A549 treated with DMSO at 1 μM for 4 hours (cell line): ENCODE measurements around the gene MYL6B. TPM values are rescaled to one million over a fixed set of nuclear protein-coding genes. Genes with fewer than 3 reads are reported as not detected.

Experiments
- total RNA-seq: library from RNA; stranded (reverse); fragments of 200-300 nt; extraction: Qiagen RNA extraction; gene quantifications from 5 replicates; pipeline ENCODE4 v1.2.3, GENCODE V29; 2022; ENCODE audit warnings: low read depth

The MYL6B gene
- total RNA-seq = 75.2 to 83.1 TPM (median 78.1 TPM) in 5 replicates

DNA sequence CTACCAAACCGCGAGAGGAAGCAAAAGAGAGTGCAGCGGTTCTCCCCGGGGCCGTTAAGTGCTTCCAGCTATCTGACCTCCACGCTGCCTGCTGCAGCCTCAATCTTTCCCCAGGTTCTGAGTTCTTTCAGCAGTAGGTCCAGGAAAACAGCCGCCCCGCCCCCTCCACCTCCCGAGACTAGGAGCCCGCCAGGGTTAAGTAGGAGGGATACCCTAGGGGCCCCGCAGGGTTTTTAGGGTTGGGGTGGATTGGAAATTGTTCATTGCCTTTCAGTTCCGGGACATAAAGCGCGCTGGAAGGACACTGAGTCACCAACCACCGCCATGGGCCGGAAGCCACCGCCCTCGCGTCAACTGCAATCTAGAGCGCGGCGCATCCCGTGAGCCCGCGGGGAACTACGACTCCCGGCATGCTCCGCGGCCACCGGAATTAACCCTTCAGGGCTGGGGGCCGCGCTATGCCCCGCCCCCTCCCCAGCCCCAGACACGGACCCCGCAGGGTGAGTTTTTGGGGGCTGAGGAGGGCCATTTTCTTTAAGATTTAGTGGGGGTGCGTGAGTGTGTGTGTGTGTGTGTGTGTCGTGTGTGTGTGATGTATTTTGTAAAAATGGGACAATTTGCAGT lies at the start of gene MYL6B:
Gene MYL6B (plus strand): TSS at position 456 of the 624 bp plus-strand sequence. CDS start 1,332 bp downstream, outside the sequence.

DNA sequence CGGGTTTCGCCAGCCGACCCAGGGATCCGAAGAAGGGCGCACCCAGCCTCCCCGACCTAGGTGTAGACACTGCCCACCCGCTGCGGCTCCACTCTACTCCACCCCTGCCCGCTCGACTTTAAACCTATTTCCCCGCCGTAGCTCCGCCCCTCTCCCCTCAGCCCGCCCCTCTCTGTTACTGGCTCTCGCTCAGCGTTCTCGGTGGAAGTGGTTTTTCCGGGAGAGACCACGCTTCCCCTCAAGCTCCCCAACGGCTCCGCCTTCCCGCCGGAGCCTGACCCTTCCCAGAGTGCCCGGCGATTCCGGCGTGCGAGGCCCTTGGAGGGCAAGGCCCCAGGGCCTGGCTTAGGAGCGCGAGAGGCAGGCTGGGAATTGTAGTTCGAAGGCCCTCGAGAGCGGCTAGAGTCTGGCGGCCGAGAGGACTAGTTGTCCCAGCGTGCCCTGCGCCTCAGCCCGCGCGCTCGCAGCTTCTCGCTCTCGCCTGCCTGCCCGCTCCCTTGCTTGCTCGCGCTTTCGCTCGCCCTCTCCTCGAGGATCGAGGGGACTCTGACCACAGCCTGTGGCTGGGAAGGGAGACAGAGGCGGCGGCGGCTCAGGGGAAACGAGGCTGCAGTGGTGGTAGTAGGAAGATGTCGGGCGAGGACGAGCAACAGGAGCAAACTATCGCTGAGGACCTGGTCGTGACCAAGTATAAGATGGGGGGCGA lies 48.1 kb upstream of the MYL6B start, which contains the start of gene PA2G4:
Gene PA2G4 (plus strand): TSS at position 451 of the 706 bp plus-strand sequence. CDS start 179 bp downstream, at position 630.

DNA sequence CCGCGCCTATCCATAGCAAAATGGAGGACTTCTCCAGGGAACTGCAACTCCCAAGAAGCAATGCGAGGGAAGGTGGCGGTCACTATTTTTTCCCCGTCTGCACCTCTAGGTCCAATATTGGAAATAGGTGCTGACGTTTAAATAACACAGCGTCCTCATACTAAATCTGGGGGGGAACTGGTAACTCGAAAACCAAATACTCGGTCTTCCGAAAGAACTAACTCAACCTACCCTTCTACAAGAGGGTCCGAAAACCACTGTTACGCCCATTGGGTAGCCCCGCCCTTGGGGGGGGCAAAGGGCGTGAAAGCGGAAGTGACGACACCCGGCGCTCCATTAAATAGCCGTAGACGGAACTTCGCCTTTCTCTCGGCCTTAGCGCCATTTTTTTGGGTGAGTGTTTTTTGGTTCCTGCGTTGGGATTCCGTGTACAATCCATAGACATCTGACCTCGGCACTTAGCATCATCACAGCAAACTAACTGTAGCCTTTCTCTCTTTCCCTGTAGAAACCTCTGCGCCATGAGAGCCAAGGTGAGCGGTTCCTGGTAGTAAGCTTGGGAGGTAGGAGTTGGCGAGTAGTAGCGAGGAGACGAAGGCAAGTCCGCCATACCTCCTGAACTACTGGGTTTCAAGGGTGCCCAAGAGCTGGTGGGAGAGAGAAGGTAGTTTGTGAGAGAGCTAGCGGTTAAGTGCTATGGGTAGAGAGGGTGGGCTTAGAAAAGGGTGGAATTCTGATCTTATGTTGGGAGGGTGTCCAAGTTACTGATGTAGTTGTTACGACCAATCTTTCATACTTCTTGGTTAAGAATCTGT lies 35.9 kb upstream of the MYL6B start, which contains the start of gene RPL41:
Gene RPL41 (plus strand): TSS at position 367 of the 815 bp plus-strand sequence.

DNA sequence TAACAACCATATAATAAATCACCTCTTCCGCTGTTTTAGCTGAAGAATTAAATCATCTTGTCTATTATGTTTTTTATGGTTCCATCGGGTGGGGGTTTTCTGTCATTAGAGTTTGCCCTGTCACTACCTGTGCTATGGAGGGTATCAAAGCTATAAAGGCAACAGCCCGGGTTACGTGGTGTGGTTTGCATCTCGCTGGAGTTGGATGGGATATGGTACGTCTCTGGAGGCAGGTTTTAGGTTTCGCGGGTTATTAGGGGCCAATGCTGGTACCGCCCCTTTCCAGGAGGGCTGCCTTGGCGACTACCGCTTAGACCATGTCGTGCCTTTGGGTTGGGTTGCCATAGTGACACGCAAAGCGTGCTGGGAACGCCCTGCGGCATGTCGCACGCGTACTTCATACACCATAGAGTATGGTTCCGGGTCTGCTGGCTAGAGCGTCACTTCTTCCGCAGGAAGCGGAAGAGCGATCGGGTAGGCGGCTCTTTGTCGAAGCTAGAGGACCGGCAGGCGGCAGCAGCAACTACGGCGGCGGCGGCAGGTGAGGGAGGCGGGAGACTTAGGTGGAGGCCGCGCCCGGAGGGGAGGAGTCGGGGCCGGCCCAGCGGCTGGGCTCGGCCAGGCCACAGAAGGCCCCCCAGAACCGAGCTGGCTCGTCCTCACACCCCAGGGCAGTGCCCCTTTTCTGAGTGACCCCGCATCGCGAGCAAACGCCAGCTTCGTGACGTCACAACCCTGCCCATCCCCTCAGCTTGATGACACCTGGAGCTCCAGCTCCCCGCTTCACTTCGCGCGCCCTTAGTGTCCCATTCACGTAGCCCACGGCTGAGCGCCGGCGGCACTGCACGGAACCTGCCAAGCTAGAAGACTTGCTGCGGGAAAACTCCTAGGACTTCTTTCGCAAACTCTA lies 34.4 kb upstream of the MYL6B start, which contains the start of gene ZC3H10:
Gene ZC3H10 (plus strand): TSS at position 489 of the 910 bp plus-strand sequence. CDS start 2,297 bp downstream, outside the sequence.

DNA sequence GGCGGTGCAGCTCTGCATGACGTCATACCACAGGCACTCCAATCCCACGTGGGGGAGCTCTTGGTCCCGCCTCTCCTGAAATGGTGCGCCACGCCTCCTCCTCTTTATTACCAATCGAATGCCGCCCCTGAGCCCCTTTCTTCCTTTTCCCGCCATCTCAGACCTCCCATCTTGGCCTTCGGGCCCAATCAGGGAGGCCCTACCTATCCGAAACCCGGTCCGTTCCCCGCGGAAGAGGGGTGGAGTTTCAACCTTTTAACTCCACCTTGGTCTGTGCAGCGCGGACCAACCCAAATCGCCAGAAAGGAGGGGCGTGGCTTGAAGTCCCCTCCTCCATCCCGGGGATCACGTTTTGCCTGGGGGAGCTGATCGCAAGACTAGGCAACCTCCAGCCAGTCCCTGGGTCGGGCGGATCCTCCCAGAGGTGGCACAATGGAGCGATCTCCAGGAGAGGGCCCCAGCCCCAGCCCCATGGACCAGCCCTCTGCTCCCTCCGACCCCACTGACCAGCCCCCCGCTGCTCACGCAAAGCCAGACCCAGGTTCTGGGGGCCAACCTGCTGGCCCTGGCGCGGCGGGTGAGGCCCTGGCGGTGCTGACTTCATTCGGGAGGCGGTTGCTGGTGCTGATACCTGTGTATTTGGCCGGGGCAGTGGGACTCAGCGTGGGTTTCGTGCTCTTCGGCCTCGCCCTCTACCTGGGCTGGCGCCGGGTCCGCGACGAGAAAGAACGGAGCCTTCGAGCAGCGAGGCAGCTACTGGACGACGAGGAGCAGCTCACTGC lies 24.3 kb upstream of the MYL6B start, which contains the start of gene ESYT1:
Gene ESYT1 (plus strand): TSS at position 380 of the 782 bp plus-strand sequence. CDS start 53 bp downstream, at position 433.

DNA sequence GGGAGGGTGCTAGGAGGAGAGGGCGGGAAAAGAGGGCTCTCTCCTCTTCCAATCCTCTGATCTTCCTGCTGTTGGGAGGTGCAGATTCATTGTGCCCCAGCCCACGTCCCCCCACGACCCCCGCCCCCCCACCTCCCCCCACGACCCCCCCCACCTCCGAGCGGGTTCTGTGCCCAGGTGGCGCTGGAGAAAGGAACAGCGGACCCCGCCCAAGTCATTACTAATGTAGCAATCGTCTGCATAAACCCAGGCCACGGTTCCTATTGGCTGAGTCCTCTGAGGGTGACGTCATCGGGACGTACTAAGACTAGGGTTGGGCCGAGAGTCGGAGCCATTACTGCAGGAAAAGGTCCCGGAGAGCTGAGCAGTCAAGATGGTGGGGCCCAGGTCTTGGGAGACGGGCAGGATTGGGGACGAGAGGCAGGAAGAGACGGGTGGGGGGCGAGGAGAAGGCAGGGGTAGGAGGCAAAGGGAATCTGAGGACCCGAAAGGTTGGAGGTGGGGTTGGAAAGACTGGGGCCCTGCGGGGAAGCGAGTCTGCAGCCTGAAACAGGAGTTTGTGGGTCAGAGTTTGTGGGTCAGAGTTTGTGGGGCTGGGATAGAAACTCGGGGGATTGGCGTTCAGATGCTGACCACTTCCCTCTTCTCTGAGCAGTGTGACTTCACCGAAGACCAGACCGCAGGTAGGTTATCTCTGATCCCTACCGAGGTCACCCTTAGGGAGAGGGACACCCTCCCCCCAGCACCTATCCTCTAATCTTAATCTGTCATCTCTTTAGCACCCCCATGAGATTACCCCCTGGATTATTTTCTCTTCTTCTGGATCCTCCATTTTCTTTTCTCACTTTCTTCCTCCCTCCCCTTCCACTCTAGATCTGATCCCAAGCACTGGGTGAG lies 5.9 kb downstream of the MYL6B start, which contains the start of gene MYL6:
Gene MYL6 (plus strand): TSS at position 331 of the 897 bp plus-strand sequence. CDS start 43 bp downstream, at position 374.

DNA sequence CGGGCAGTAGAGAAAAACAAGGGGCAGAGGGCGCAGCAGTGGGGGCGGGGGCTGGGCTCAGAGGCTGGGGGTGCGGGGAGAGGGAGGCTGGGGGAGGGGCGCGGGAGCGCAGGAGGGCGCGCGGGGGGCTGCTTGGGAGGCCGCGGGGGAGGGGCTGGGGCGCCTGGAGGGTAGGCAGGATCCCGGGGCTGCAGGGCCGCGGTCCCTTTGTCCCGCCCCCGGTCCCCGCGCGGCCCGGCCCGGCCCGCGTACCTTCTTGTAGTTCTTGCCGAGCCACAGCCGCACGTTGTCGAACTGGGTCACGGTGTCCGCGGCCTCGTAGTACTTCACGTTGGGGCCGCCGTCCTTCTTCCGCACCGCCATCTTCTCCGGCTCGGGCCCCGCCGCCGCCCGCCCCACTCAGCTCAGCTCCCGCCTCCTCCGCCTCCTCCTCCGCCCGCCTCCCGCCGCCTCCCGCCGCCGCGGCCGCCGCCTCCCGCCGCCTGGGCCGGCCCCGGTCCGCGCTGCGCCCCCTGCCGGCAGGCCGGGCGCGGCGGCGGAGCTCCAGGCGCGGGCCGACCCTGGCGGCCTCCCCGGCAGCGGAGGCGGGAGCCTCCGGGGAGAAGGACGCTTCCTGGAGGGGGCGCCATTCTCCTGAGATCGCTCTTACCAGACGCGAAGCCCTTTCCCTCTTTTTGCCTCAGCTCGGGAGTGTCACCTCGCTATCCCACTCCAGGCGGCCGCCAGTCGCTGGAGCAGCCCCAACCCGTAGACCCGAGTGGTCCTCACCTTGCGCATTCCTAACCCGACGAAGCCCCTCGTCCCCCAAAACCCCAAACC lies 36.9 kb downstream of the MYL6B start, which contains the start of gene SMARCC2:
Gene SMARCC2 (minus strand): TSS at position 385 of the 819 bp plus-strand sequence. CDS start 22 bp downstream, at position 363.

Other genes starting within 250 kb of the MYL6B start
- gene PYM1, start 224.7 kb upstream of the MYL6B start, total RNA-seq = 34.7 to 42.9 TPM (median 36.3 TPM) in 5 replicates
- 13.7 to 22.6 TPM (median 17.9 TPM) in 5 replicates for gene DGKA, start 221.4 kb upstream of the MYL6B start, total RNA-seq
- 0.62 to 1.9 TPM (median 1.0 TPM) in 5 replicates for gene PMEL, start 186.5 kb upstream of the MYL6B start, total RNA-seq
- 53.4 to 60.4 TPM (median 57.2 TPM) in 5 replicates for gene CDK2, start 185.8 kb upstream of the MYL6B start, total RNA-seq
- 27.6 to 39.2 TPM (median 37.6 TPM) in 5 replicates for gene RAB5B, start 178.5 kb upstream of the MYL6B start, total RNA-seq
- 7.8 to 10.5 TPM (median 9.3 TPM) in 5 replicates for gene SUOX, start 155.3 kb upstream of the MYL6B start, total RNA-seq
- 2.5 to 3.0 TPM (median 2.8 TPM) in 5 replicates for gene IKZF4, start 131.5 kb upstream of the MYL6B start, total RNA-seq
- gene RPS26, start 110.7 kb upstream of the MYL6B start, total RNA-seq = 597 to 774 TPM (median 733 TPM) in 5 replicates
- 1.2 to 1.8 TPM (median 1.3 TPM) in 5 replicates for gene ERBB3, start 72.4 kb upstream of the MYL6B start, total RNA-seq
- 305 to 343 TPM (median 320 TPM) in 5 replicates for gene PA2G4, start 48.0 kb upstream of the MYL6B start, total RNA-seq
- gene RPL41, start 36.0 kb upstream of the MYL6B start, total RNA-seq = 5,029 to 5,699 TPM (median 5,618 TPM) in 5 replicates
- 2.4 to 3.5 TPM (median 2.9 TPM) in 5 replicates for gene ZC3H10, start 34.3 kb upstream of the MYL6B start, total RNA-seq
- gene ESYT1, start 24.3 kb upstream of the MYL6B start, total RNA-seq = 66.7 to 76.5 TPM (median 73.7 TPM) in 5 replicates
- 1,968 to 3,082 TPM (median 2,070 TPM) in 5 replicates for gene MYL6, start 5.8 kb downstream of the MYL6B start, total RNA-seq
- gene SMARCC2, start 36.9 kb downstream of the MYL6B start, total RNA-seq = 31.4 to 42.9 TPM (median 38.9 TPM) in 5 replicates
- 22.1 to 26.5 TPM (median 25.7 TPM) in 5 replicates for gene RNF41, start 69.3 kb downstream of the MYL6B start, total RNA-seq
- gene NABP2, start 71.8 kb downstream of the MYL6B start, total RNA-seq = 61.7 to 64.4 TPM (median 62.6 TPM) in 5 replicates
- gene SLC39A5, start 77.5 kb downstream of the MYL6B start, total RNA-seq = 0.14 TPM in 1 of 5 replicates, not detected in the others
- 41.6 to 52.3 TPM (median 47.6 TPM) in 5 replicates for gene ANKRD52, start 105.8 kb downstream of the MYL6B start, total RNA-seq
- 18.9 to 20.5 TPM (median 19.7 TPM) in 5 replicates for gene COQ10A, start 114.4 kb downstream of the MYL6B start, total RNA-seq
- gene CS, start 147.7 kb downstream of the MYL6B start, total RNA-seq = 157 to 191 TPM (median 164 TPM) in 5 replicates
- 115 to 154 TPM (median 150 TPM) in 5 replicates for gene CNPY2, start 163.4 kb downstream of the MYL6B start, total RNA-seq
- 13.4 to 17.8 TPM (median 16.8 TPM) in 5 replicates for gene PAN2, start 181.4 kb downstream of the MYL6B start, total RNA-seq
- 0.32 to 0.84 TPM (median 0.50 TPM) in 5 replicates for gene IL23A, start 186.3 kb downstream of the MYL6B start, total RNA-seq
- 10.0 to 15.3 TPM (median 14.0 TPM) in 5 replicates for gene STAT2, start 207.5 kb downstream of the MYL6B start, total RNA-seq
- not detected in 5 replicates for gene APOF, start 210.3 kb downstream of the MYL6B start, total RNA-seq